Nephron (organoid): ENCODE results near the gene CORO2A.
"Not testable (repeated sequence)": the region's sequence is repeated elsewhere in the genome, so short reads cannot be mapped to it uniquely, and the experiment has no call there.

Experiments used
- H3K27ac Mint-ChIP-seq, 3 experiments: 2 replicates each; pipeline ENCODE4 v1.8.0; 2020; ENCODE audit warnings: mixed read lengths in 3 of 3, mild to moderate bottlenecking in 2 of 3, moderate library complexity in 1 of 3
- H3K27me3 Mint-ChIP-seq: 2 replicates; pipeline ENCODE4 v1.8.0; 2021; ENCODE audit warnings: low read depth, mild to moderate bottlenecking, moderate library complexity, mixed read lengths
- H3K36me3 Mint-ChIP-seq: 2 replicates; pipeline ENCODE4 v1.8.0; 2020; ENCODE audit warnings: low read depth, mixed read lengths
- H3K4me1 Mint-ChIP-seq: 2 replicates; pipeline ENCODE4 v1.8.0; 2020; ENCODE audit warnings: mixed read lengths
- H3K4me3 Mint-ChIP-seq, 3 experiments: 2 replicates each; pipeline ENCODE4 v1.8.0; 2020; ENCODE audit warnings: mild to moderate bottlenecking in 3 of 3, mixed read lengths in 3 of 3, moderate library complexity in 2 of 3
- H3K9me3 Mint-ChIP-seq: 2 replicates; pipeline ENCODE4 v1.8.0; 2020; ENCODE audit warnings: mixed read lengths
- CTCF ChIP-seq, 3 experiments: fragments of 200-600 bp; sonication (generic); IDR thresholded peaks; one replicate each; pipeline ENCODE4 v1.5.0; 2021; ENCODE audit warnings: antibody characterized with exemption in 3 of 3; ENCODE audit not compliant: unreplicated experiment in 3 of 3

Gene CORO2A

GRCh38 chr9:98127226-98127625 lies 65.2 kb downstream of the CORO2A start:
- Mint-ChIP-seq H3K36me3 (no peaks in the 10 kb centered on the region), H3K27me3 (peaks cover 3% of the 10 kb centered on the region), H3K4me1 (no peaks in the 10 kb centered on the region), H3K4me3 (no peak overlapping the region), H3K27ac (no peak overlapping the region), H3K9me3 (no peaks in the 10 kb centered on the region)
- TF ChIP-seq CTCF (IDR thresholded peaks at IDR 0.05; ENCODE audit: unreplicated experiment in 3 of 3): no peak

GRCh38 chr9:98124637-98125426 lies 67.6 kb downstream of the CORO2A start:
- Mint-ChIP-seq H3K4me3 (no peak overlapping the region), H3K27ac (no peak overlapping the region), H3K36me3 (no peaks in the 10 kb centered on the region), H3K27me3 (peaks cover 9% of the 10 kb centered on the region), H3K4me1 (peaks cover 4% of the 10 kb centered on the region), H3K9me3 (no peaks in the 10 kb centered on the region)
- TF ChIP-seq CTCF (IDR thresholded peaks at IDR 0.05; ENCODE audit: unreplicated experiment in 3 of 3): no peak

GRCh38 chr9:98124091-98124490 lies 68.3 kb downstream of the CORO2A start:
- H3K36me3 Mint-ChIP-seq, H3K4me1 Mint-ChIP-seq, H3K27ac Mint-ChIP-seq, H3K9me3 Mint-ChIP-seq, H3K4me3 Mint-ChIP-seq: not testable (repeated sequence)
- H3K27me3 Mint-ChIP-seq: peaks cover 11% of the 10 kb centered on the region

- Mint-ChIP-seq H3K9me3 (no peaks in the 10 kb centered on the region), H3K36me3 (no peaks in the 10 kb centered on the region), H3K4me3 (peak overlapping the region in 1 of 3 experiments; percentile 63), H3K27ac (no peak overlapping the region), H3K4me1 (peaks cover 14% of the 10 kb centered on the region), H3K27me3 (peaks cover 16% of the 10 kb centered on the region)
- TF ChIP-seq CTCF (IDR thresholded peaks at IDR 0.05; ENCODE audit: unreplicated experiment in 3 of 3): no peak
These were observed 71.4 kb downstream of the CORO2A start for GRCh38 chr9:98121058-98121457.

GRCh38 chr9:98120476-98120875 lies 72.0 kb downstream of the CORO2A start:
- H3K4me1 Mint-ChIP-seq: peaks cover 14% of the 10 kb centered on the region
- no peak for TF ChIP-seq CTCF (IDR thresholded peaks at IDR 0.05; ENCODE audit: unreplicated experiment in 3 of 3)
- H3K36me3 Mint-ChIP-seq: no peaks in the 10 kb centered on the region
- no peak overlapping the region for H3K27ac Mint-ChIP-seq
- peaks cover 16% of the 10 kb centered on the region for H3K27me3 Mint-ChIP-seq
- H3K9me3 Mint-ChIP-seq: no peaks in the 10 kb centered on the region
- peak overlapping the region; percentile 45 to 66 (median 63) for H3K4me3 Mint-ChIP-seq

GRCh38 chr9:98118640-98119601 lies 73.5 kb downstream of the CORO2A start, which contains the start of gene TRIM14:
Gene TRIM14 (minus strand): TSS chr9:98119222. CDS start chr9:98119188, 34 bp downstream.
- peaks cover 16% of the 10 kb centered on the region for H3K27me3 Mint-ChIP-seq
- H3K36me3 Mint-ChIP-seq: no peaks in the 10 kb centered on the region
- H3K4me3 Mint-ChIP-seq: peak within 1 kb of the TSS; percentile 70 to 82 (median 79)
- peak in 1 of 3 experiments; percentile 12 for TF ChIP-seq CTCF (IDR thresholded peaks at IDR 0.05; ENCODE audit: unreplicated experiment in 3 of 3)
- H3K4me1 Mint-ChIP-seq: peaks cover 14% of the 10 kb centered on the region
- H3K9me3 Mint-ChIP-seq: no peaks in the 10 kb centered on the region
- H3K27ac Mint-ChIP-seq: no peak within 1 kb of the TSS
